Pancreas (tissue), 10 donors: ENCODE measurements around the gene ANKH. TPM values are rescaled to one million over a fixed set of nuclear protein-coding genes. Genes with fewer than 3 reads are reported as not detected.
A peak's percentile ranks its signal among the peaks of the same experiment; 100 is the strongest.

Experiments used
- ATAC-seq, 4 donors: fragments of 200-7000 bp; cut with Tn5 transposase; one replicate each; pipeline versions ENCODE4 v1.8.0 to v1.9.1; 2020; ENCODE audit warnings: mild to moderate bottlenecking in 4 of 4, moderate library complexity in 4 of 4
- DNase-seq, 6 donors: peaks; one replicate each; pipeline ENCODE4 v3.0.0-alpha.2; 2020
- FAIRE-seq: peaks from 2 replicates; lab custom pipeline; 2012; peaks lifted over from hg19 to GRCh38; lab: Jason Lieb, UNC
- H3K27ac ChIP-seq, 4 donors: fragments of 200-600 bp; sonication (generic); 1 replicate in 3 of 4; 2 replicates in 1 of 4; pipeline versions ENCODE4 v1.5.0 to v1.8.0; 2020
- H3K27me3 ChIP-seq, 4 donors: fragments of 200-600 bp; one replicate each; pipeline ENCODE4 v1.8.0; 2021
- H3K36me3 ChIP-seq, 3 donors: fragments of 200-600 bp; sonication (generic) in 1 of 3; one replicate each; pipeline versions ENCODE4 v1.5.0 to v1.8.0; 2020 to 2021
- H3K4me1 ChIP-seq, 3 donors: fragments of 200-600 bp; one replicate each; pipeline ENCODE4 v1.8.0; 2021
- H3K4me3 ChIP-seq, 4 donors: fragments of 200-600 bp; sonication (generic) in 2 of 4; one replicate each; pipeline versions ENCODE4 v1.5.0 to v1.8.0; 2020 to 2021
- H3K9me3 ChIP-seq, 4 donors: fragments of 200-600 bp; one replicate each; pipeline ENCODE4 v1.8.0; 2021
- CTCF ChIP-seq, 4 donors: fragments of 200-600 bp; sonication (generic) in 3 of 4; IDR thresholded peaks; one replicate each; pipeline versions ENCODE4 v1.5.0 to v1.8.0; 2021; ENCODE audit warnings: antibody characterized with exemption in 4 of 4
- WGBS, 2 donors: extraction: QIAGEN DNeasy Blood & Tissue Kit; methylation state at CpG; one replicate each; pipeline ENCODE4 v1.1.7; 2013; 5-methylcytosine and 5-hydroxymethylcytosine counted together
- intact Hi-C, 3 donors: fragments of 100-400 bp; cut with DNase I; formaldehyde crosslinking; loops; one replicate each; pipeline versions ENCODE4 v1.11.1 to v1.14.2; 2022
- polyA plus RNA-seq, 2 donors: library from polyadenylated mRNA; stranded (reverse); fragments of 200-250 nt; gene quantifications; one replicate each; pipeline ENCODE4 v1.2.3, GENCODE V29; 2013
- total RNA-seq, 6 donors: library from RNA; stranded (reverse); fragmentation: NEBNext Ultra II Directional in 4 of 6; extraction: Animal tissue kit (Norgen Biotek cat#: 25700) in 4 of 6; gene quantifications; one replicate each; pipeline versions ENCODE4 v1.2.1 to v1.2.4, GENCODE V29; 2021 to 2023
- donor health status: healthy with polysubstance abuse.
- donor health status: DM: no; HTN: no; CAD: no; lungs with moderate emphysema.
- donor health status: DM: no; HTN: no; CAD: no.
- donor health status: control.
- donor health status: control.
- donor health status: Bipolar disorder and iron deficiency.
- donor health status: DM: yes; HTN: yes; CAD: no.
- donor health status: DM: no; HTN: no; CAD: no.
- donor health status: DM: no; HTN: no; CAD: no.
- donor health status: DM: yes; HTN: yes; CAD: no.

Gene ANKH
- total and polyA plus RNA-seq, 8 donors: 11.8 to 48.6 (median 37.7) TPM

DNA sequence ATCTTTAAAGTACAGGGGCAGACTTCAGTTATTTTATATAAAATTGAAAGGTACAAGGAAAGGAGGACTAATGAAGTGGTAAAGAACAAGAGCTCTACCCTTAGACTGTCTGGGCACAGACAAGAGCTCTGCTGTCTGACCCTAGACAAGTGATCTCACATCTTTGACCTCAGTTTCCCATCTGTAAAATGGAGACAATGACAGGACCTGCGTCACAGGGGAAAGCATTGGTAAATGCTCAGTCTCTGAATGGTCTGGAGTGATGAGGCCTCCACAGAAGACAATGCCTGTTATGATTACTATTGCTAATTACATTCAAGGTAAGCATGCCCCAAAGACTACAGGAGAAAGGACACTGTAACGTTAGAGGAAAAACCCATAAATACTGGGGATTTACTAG lies 37.5 kb downstream of the ANKH start:
- 90 to 91% methylated on average over 2 of the region's 2 CpGs for WGBS, 2 donors
- no peak for DNase-seq

DNA sequence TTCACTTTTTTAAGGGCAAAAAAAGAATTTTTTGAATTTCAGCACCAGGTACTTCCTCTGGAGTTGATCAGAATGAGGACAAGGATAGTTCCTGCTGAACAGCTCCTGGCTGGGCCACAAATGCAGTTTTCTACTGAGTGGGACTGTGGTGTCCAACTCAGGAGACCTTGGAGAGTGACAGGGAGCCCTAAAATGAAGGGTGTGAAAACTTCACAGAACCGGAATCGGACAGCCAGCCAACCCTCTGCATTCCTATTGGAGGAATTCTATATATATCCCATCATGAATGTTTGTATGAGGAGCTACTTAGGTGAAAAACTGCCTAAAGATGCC lies 40.6 kb downstream of the ANKH start:
- Histone ChIP-seq H3K4me1 (peaks cover 0 to 3% (median 2%) of the 10 kb centered on the region in 3 donors), H3K4me3 (no peak overlapping the region), H3K9me3 (no peaks in the 10 kb centered on the region), H3K27me3 (no peaks in the 10 kb centered on the region), H3K36me3 (no peaks in the 10 kb centered on the region), H3K27ac (no peak overlapping the region)
- no peak for FAIRE-seq
- ATAC-seq: no peak
- 88 to 90% methylated on average over 2 of the region's 2 CpGs for WGBS, 2 donors
- intact Hi-C loops: no loop called here
- DNase-seq: no peak
- TF ChIP-seq CTCF (IDR thresholded peaks at IDR 0.05): no peak

More for the DNA sequence above, 37.5 kb downstream of the ANKH start:
- H3K4me1 ChIP-seq: peaks cover 2 to 3% (median 3%) of the 10 kb centered on the region in 3 donors
- H3K9me3 ChIP-seq: no peaks in the 10 kb centered on the region
- FAIRE-seq: no peak
- no peaks in the 10 kb centered on the region for H3K27me3 ChIP-seq
- ATAC-seq: no peak
- no peak overlapping the region for H3K4me3 ChIP-seq
- intact Hi-C loops: no loop called here
- no peak for TF ChIP-seq CTCF (IDR thresholded peaks at IDR 0.05)
- no peaks in the 10 kb centered on the region for H3K36me3 ChIP-seq
- no peak overlapping the region for H3K27ac ChIP-seq

DNA sequence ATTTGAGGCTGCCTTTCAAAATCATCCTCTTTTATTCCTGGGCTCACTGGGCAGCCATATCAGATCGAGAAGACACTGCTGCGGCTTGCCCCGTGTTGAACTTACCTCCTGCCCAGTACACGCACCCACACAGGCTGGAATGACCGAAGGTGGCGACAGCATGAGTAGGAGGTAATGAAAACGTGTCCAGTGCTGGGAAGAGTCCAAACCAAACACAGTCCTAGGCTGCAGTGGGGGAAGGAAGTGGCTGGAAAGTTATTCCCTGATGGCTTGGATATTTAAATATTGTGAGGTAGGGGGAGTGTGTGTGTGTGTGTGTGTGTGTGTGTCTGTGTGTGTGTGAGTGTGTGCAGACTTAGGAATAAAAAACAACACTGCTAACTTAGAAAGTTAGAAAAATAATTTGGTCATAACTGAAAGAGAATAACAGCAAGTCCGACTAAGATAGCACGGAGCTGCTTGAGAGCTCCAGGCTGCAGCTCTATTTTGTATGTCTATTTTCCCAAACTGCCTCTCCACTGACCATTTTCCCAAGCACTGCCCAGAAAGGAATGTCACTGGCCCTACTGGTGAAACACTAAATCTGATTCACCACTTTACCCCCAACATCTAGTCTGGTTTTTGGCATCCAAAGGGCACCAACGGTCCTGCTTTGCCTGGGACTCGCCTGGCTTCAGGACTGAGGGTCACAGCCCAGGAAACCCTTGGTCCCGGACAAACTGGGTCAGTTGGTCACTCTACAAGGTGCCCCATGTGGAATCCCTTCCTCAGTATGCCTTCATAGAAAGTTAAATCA lies 41.2 kb downstream of the ANKH start:
- H3K4me3 ChIP-seq: no peak overlapping the region
- H3K36me3 ChIP-seq: no peaks in the 10 kb centered on the region
- no peak overlapping the region for H3K27ac ChIP-seq
- peaks cover 0 to 6% (median 3%) of the 10 kb centered on the region in 3 donors for H3K4me1 ChIP-seq
- no peaks in the 10 kb centered on the region for H3K9me3 ChIP-seq
- 71 to 75% methylated on average over 12 of the region's 12 CpGs for WGBS, 2 donors
- peak in 1 of 4 donors; percentile 91 for ATAC-seq
- no peak for FAIRE-seq
- no peak for TF ChIP-seq CTCF (IDR thresholded peaks at IDR 0.05)
- no peaks in the 10 kb centered on the region for H3K27me3 ChIP-seq
- intact Hi-C loops: no loop called here
- peak in 2 of 6 donors; percentile 30 to 37 for DNase-seq

DNA sequence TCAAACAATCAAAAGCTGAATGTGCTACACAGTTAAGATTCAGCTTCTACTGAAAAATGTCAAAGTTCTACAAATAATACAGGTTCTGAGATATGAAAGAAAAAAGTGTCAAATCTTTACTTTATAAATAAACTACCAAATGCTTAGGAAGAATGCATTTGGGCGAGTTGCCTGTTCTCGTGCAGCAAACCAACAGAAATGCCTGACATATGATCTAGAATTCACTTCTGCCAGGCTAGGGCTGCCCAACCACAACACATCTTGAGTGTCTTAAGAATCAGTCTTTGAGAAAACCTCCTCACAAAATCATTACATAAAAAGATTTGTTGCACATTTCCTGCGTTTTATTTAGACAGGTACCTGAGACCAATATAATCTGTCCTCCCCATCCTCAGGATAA lies 42.2 kb downstream of the ANKH start:
- H3K9me3 ChIP-seq: no peaks in the 10 kb centered on the region
- H3K36me3 ChIP-seq: no peaks in the 10 kb centered on the region
- peaks cover 0 to 6% (median 3%) of the 10 kb centered on the region in 3 donors for H3K4me1 ChIP-seq
- ATAC-seq (no peak), FAIRE-seq (no peak), DNase-seq (no peak)
- no peaks in the 10 kb centered on the region for H3K27me3 ChIP-seq
- 73 to 82% methylated on average over 3 of the region's 3 CpGs for WGBS, 2 donors
- H3K4me3 ChIP-seq: no peak overlapping the region
- intact Hi-C loops: no loop called here
- no peak for TF ChIP-seq CTCF (IDR thresholded peaks at IDR 0.05)
- H3K27ac ChIP-seq: no peak overlapping the region

- intact Hi-C loops: no loop called here
- no peaks in the 10 kb centered on the region for H3K36me3 ChIP-seq
- FAIRE-seq: no peak
- no peak for DNase-seq
- 93% methylated on average over 4 of the region's 4 CpGs for WGBS, 2 donors
- H3K27ac ChIP-seq: no peak overlapping the region
- no peaks in the 10 kb centered on the region for H3K27me3 ChIP-seq
- peaks cover 0 to 6% (median 3%) of the 10 kb centered on the region in 3 donors for H3K4me1 ChIP-seq
- H3K4me3 ChIP-seq: no peak overlapping the region
- TF ChIP-seq CTCF (IDR thresholded peaks at IDR 0.05): no peak
- no peak for ATAC-seq
- no peaks in the 10 kb centered on the region for H3K9me3 ChIP-seq
These were observed 44.9 kb downstream of the ANKH start for GRCh38 chr5:14826714-14827113.
